CD4-positive, alpha-beta T cell treated with Interleukin-6 for 4 hours (primary cell): ENCODE data around the gene SEC61A1.

Experiments
- DNase-seq: peaks from one replicate; pipeline ENCODE4 v3.0.0-alpha.2; 2020; ENCODE audit warnings: mixed read lengths

The SEC61A1 gene

GRCh38 chr3:128078322-128078721 lies 26.1 kb downstream of the SEC61A1 start:
- no peak for DNase-seq

DNA sequence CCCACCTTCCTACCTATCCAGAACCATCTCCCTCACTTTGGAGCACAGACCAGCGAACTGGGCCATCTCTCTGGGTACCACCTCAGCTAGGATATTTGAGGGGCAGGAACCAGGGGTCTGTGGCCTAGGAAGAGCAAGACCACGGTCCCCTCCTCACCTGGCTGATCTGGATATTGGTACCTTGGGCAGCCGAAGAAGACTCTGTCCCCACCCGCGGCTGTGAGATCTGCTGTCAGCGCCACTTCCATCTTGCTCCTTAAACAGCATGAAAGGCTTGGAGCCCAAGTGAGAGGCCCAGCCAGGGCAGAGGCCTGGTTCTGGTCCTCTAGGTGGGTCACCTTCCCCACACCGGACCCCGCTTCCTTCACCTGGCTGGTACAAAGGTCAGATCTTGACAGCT lies 26.6 kb downstream of the SEC61A1 start:
- no peak for DNase-seq

- no peak for DNase-seq
Measured at GRCh38 chr3:128079823-128080222, 27.6 kb downstream of the SEC61A1 start.

- no peak for DNase-seq
Measured at GRCh38 chr3:128080323-128081080, 28.3 kb downstream of the SEC61A1 start.

DNA sequence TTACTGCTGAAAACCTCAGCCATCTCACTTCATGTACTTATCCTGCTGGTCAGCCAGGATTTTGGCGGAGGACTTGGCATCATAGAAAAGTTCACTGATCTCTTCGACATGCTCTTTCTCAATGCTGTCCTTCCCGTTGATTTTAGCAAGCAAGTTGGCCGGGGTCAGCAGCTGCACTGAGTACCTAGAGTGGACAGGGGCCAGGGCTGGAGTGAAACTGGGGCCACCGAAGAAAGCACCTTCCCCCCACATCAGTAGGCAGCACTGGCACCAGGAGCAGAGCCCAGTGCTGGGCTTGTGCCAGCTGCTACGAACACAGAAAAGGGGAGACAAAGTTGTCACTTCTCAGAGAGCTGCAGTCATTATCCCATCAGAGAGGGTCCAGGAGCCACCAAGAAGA lies 29.0 kb downstream of the SEC61A1 start:
- no peak for DNase-seq

DNA sequence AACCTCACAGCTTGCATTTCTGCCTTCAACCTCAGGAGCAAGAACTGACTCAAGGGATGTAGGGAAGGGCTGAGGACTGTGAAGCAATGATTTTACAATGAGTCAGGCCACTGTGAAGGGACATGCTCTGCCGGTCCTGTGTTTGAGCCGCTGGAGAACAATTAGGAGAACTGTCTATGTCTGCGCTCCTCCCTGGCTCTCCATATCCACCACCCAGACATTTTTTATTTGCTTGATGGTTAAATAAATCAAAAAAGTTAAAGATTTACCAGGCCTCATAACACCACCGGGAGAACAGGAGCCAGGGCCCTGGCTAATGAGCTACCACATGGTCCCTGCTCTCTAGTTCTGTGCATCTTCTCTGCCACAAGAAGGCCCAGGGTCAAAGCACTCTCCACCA lies 29.6 kb downstream of the SEC61A1 start:
- DNase-seq: no peak

- no peak for DNase-seq
Measured at GRCh38 chr3:128082546-128082945, 30.3 kb downstream of the SEC61A1 start.

GRCh38 chr3:128083396-128083795 lies 31.2 kb downstream of the SEC61A1 start:
- no peak for DNase-seq

DNA sequence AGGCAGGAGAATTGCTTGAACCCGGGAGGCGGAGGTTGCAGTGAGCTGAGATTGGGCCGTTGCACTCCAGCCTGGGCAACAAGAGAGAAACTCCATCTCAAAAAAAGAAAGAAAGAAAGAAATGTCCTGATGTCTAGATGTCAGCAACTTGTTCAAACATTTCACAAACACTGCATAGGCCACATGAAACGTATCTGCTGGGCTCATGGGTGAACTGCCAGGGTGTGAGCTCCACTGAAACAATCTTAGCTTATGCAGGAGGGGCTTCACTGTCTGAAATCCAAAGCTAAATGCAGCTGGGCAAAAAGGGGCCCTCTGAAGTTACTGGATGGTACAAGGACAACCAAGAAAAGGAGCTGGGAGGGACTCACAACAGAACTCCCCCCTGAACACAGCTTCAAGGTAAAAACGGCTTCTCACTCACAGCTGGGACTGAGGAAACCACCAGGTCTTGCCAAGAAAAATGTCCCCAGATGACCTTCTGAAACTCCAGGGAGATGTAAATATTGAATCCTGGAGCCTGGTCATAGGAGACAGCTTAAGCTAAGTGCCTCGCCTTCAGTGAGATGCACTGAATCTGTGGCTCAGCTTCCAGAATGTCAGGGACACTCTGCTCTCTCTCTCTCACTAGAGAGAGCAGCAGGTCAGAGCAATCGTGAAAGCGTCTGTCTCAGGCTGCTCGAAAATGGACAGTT lies 31.9 kb downstream of the SEC61A1 start:
- DNase-seq: no peak

DNA sequence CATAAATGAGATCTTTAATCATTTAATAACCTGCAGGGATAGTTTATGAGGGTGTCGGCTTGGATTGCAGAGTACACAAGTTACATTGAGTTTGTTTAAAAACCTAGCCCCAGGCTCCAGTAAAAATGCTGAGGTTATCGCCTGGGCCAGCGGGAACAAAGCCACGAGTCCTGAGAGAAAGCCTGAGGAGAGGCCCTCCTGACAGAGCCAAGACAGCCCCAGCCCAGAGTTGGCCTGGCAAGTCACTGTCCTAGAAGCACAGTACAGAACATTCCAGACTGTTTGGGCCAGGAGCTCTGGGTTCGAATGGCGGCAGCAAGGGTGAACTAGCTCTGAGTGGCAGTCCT lies 32.4 kb downstream of the SEC61A1 start:
- DNase-seq: no peak

- no peak for DNase-seq
Measured at GRCh38 chr3:128089135-128089534, 36.9 kb downstream of the SEC61A1 start.

GRCh38 chr3:128091586-128091985 lies 39.3 kb downstream of the SEC61A1 start:
- DNase-seq: no peak

GRCh38 chr3:128094295-128095151 lies 42.3 kb downstream of the SEC61A1 start:
- no peak for DNase-seq

DNA sequence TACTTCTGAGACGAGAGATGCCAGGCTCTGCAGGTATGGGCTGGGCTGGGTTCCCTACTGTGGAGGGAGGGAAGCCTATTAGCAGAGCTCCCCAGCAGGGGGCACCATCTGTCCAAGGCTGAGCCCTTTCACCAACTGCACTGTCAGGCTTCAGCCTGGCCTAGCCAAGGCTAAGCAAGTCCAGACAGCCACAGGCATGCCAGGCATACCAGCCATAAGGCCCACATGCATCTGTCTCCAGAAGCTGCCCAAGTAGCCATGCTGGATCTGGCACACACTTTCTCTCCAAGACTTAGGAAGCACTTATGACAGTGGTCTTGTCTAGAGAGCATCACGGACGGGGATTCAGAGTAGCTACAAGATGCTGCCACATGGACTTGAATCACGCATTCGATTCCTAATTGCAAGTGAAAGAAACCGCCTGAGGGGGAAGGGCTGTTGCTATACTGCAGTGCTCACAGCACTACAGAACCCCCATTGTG lies 43.0 kb downstream of the SEC61A1 start:
- peak; percentile 84 for DNase-seq

DNA sequence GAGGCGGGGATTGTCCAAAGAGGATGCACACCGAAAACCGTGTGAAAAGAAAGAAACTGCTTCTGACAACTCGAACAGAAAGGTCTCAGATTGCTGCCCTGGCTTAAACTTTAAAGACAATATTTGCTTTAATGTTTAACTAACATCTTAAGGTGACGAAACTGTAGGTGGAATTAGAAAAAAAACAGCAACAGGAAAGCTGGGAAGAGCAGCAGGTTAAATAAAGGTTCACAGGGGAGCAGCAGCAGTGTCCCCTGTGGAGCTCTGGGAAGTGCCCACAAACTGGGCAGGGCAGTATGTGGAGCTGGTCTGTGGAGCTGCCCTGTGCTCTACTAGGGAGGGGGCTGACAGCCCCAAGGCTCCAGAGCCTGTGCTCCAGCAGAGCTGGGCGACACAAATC lies 46.0 kb downstream of the SEC61A1 start:
- DNase-seq: no peak

- DNase-seq: no peak
Measured at GRCh38 chr3:128100161-128100560, 47.9 kb downstream of the SEC61A1 start.

- DNase-seq: no peak
Measured at GRCh38 chr3:128100638-128101037, 48.4 kb downstream of the SEC61A1 start.

GRCh38 chr3:128103136-128103676 lies 51.0 kb downstream of the SEC61A1 start:
- DNase-seq: no peak

DNA sequence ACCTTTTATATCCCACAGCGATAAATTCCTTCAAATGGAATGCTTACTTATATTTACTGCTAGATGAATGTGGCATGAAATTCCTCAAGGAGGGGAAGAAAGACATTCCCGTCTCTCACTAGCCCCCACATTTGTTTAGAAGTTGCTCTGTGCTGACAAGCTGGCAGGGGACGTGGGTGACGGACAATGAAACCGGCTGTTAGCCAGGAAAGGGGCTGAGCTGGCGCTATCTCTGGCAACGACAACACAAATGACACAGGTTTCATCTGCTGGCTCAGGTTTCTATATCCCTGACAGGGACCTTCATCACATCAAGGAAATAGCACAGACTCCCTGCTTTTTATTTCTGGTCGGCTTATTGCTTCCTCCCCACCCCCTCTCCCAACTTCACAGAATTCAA lies 55.6 kb downstream of the SEC61A1 start:
- no peak for DNase-seq

DNA sequence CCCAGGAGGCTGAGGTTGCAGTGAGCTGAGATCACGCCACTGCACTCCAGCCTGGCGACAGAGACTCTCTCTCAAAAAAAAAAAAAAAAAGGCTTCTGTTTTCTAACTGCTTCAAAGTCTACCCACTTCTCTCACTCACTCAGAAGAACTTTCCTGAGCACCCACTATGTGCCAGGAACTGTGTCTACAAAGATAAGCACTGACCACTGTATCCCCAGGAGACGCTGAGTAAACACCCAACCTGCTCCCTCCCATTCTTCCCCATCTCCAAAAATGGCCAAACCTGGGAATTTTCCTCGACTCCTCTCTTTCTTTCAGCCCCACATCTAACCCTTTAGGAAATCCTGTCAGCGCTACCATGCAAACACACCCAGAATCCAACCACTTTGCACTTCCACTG lies 58.9 kb downstream of the SEC61A1 start:
- no peak for DNase-seq

DNA sequence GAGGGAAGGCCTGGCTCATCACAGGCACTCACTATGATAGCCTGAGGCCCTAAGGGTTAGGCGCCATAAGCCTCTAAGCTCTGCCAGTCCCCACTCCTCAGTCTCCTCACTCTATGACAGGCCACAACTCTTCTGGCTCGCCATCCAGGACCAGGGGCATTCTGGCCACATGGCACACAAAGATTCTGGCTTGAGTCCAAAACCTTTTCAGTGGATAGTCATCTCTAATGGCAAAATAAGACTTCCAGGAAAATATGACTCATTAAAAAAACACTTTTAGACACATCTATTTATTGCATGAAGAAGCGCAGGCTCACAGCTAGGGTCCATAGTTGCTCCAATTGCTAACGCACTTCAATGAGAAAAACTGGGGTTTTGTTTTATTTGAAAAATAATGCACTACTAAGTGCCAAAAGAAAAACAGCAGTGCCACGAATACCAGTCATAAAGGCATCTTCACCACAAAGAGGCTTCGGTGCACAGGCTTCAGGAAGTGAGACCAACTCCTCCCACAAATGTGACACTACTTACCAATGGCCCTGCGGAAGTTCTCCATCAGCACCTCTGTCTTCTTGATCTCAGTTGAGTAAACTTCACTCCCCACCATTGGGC lies 60.2 kb downstream of the SEC61A1 start:
- DNase-seq: peak; percentile 52
